T-helper 1 cell treated with Interleukin-12 subunit alpha and Interleukin-12 subunit beta and Interleukin-4 antibody, amounts not matched to agents 30 ng/mL and 1 ng/mL, for 36 hours (primary cell): ENCODE measurements around the gene SERTAD1. TPM values are rescaled to one million over a fixed set of nuclear protein-coding genes. Genes with fewer than 3 reads are reported as not detected.
"Not testable (repeated sequence)": the region's sequence is repeated elsewhere in the genome, so short reads cannot be mapped to it uniquely, and the experiment has no call there.

Experiments
- intact Hi-C: fragments of 100-400 bp; cut with micrococcal nuclease; formaldehyde crosslinking; loops from one replicate; pipeline ENCODE4 v1.15.1; 2024
- total RNA-seq: library from RNA; stranded (reverse); gene quantifications from 2 replicates; pipeline ENCODE4 v1.2.3, GENCODE V29; 2022

The SERTAD1 gene
- total RNA-seq, 1 donor from 2014 or later: 14.3 TPM

GRCh38 chr19:40453151-40453735 lies 27.5 kb upstream of the SERTAD1 start:
- intact Hi-C loops: no loop called here

GRCh38 chr19:40452016-40452415 lies 26.2 kb upstream of the SERTAD1 start:
- intact Hi-C loops: no loop called here

GRCh38 chr19:40450664-40451063 lies 24.9 kb upstream of the SERTAD1 start:
- intact Hi-C loops: no loop called here

- intact Hi-C loops: loop anchor here (10.0 kb wide), 2 partner anchors 265 to 1085 kb away; partner anchors contain the start of genes COQ8B and ITPKC
Observed at GRCh38 chr19:40449506-40449905, 23.7 kb upstream of the SERTAD1 start.

GRCh38 chr19:40446263-40446784 lies 20.5 kb upstream of the SERTAD1 start:
- intact Hi-C loops: loop anchor here (10.0 kb wide), 2 partner anchors 268 to 1088 kb away; partner anchors contain the start of genes COQ8B and ITPKC

- intact Hi-C loops: loop anchor here (10.0 kb wide), 2 partner anchors 269 to 1089 kb away; partner anchors contain the start of genes COQ8B and ITPKC
Observed at GRCh38 chr19:40445780-40446262, 20.0 kb upstream of the SERTAD1 start.

- intact Hi-C loops: loop anchor here (1.0 to 10.0 kb wide), 14 partner anchors 97 to 1090 kb away; partner anchors contain the start of genes AKT2, C19orf47, COQ8B and DYRK1B
Observed at GRCh38 chr19:40444825-40445312, 19.1 kb upstream of the SERTAD1 start.

GRCh38 chr19:40444000-40444824 lies 18.4 kb upstream of the SERTAD1 start, which contains the start of gene SERTAD3:
TSS of gene SERTAD3 (minus strand) at chr19:40444335. CDS start at chr19:40442080, 2,255 bp downstream.
- intact Hi-C loops: loop anchor here (1.0 to 10.0 kb wide), 23 partner anchors 11 to 1091 kb away; partner anchors contain the start of genes AKT2, BCKDHA, BLVRB and C19orf47

- intact Hi-C loops: loop anchor here (1.0 to 10.0 kb wide), 15 partner anchors 10 to 1091 kb away; partner anchors contain the start of genes BCKDHA, BLVRB, COQ8B and DYRK1B
Observed at GRCh38 chr19:40443131-40443999, 17.6 kb upstream of the SERTAD1 start.

GRCh38 chr19:40442328-40443130 lies 16.7 kb upstream of the SERTAD1 start:
- intact Hi-C loops: loop anchor here (1.0 to 10.0 kb wide), 15 partner anchors 9 to 1092 kb away; partner anchors contain the start of genes BCKDHA, BLVRB, COQ8B and DYRK1B

GRCh38 chr19:40441719-40442253 lies 16.0 kb upstream of the SERTAD1 start:
- intact Hi-C loops: loop anchor here (2.0 to 10.0 kb wide), 7 partner anchors 163 to 1093 kb away; partner anchors contain the start of genes COQ8B, DYRK1B, HNRNPUL1 and ITPKC

GRCh38 chr19:40438284-40438683 lies 12.5 kb upstream of the SERTAD1 start:
- intact Hi-C loops: no loop called here

- intact Hi-C loops: loop anchor here (1.0 kb wide), 2 partner anchors 8 to 10 kb away; partner anchors contain the start of gene SERTAD1
Observed at GRCh38 chr19:40433391-40434216, 7.8 kb upstream of the SERTAD1 start.

- intact Hi-C loops: loop anchor here (1.0 kb wide), 2 partner anchors 7 to 11 kb away; partner anchors contain the start of gene SERTAD1
Observed at GRCh38 chr19:40432760-40433159, 7.0 kb upstream of the SERTAD1 start.

GRCh38 chr19:40431698-40432097 lies 5.9 kb upstream of the SERTAD1 start:
- intact Hi-C loops: no loop called here

- intact Hi-C loops: not testable (repeated sequence)
Observed at GRCh38 chr19:40430242-40430641, 4.5 kb upstream of the SERTAD1 start.

GRCh38 chr19:40428197-40428596 lies 2.4 kb upstream of the SERTAD1 start:
- intact Hi-C loops: loop anchor here (10.0 kb wide), 3 partner anchors 583 to 1437 kb away; partner anchors contain the start of genes FBL and RPS19
